HTERT RPE-1 (cell line): ENCODE results near the gene AFG3L2.

Source experiments
- in situ Hi-C: fragments of 300-500 bp; cut with MboI; formaldehyde crosslinking; loops from 4 replicates; pipeline ENCODE4 v1.14.3; 2020; ENCODE audit warnings: low sequenced_read_pairs

AFG3L2 gene

GRCh38 chr18:12282442-12283039, 94.5 kb downstream of the AFG3L2 start:
- in situ Hi-C loops: no loop called here

GRCh38 chr18:12281861-12282260, 95.2 kb downstream of the AFG3L2 start:
- in situ Hi-C loops: no loop called here

GRCh38 chr18:12279781-12280531, 97.1 kb downstream of the AFG3L2 start:
- in situ Hi-C loops: no loop called here
